Suppressor macrophage (primary cell): ENCODE measurements around the gene HOXB3.
"Not testable (repeated sequence)": the region's sequence is repeated elsewhere in the genome, so short reads cannot be mapped to it uniquely, and the experiment has no call there.

ENCODE experiments used
- DNase-seq, 4 experiments: peaks; one replicate each; pipeline ENCODE4 v3.0.0-alpha.2; 2020 to 2022

HOXB3 gene

DNA sequence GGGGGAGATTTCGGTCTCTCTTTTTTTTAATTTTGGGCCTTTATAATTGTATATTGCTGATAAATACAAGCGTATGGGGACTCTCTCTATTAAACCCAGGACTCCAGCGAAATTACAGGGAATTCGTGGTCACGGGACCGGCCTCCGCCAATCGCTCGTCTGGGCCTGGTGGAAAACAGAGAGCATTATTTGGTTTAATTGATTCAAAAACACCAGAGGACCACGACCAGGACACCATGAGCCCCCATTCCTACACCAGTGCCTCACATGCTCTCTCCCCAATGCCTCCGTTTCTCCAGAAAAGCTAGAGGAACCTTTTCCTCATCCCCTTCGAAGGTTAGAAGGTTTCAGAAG lies 45.0 kb downstream of the HOXB3 start, which contains the start of gene HOXB2:
Gene HOXB2, minus strand, starts transcription at position 88 of the 354 bp plus-strand sequence. CDS start 198 bp downstream, outside the sequence.
- DNase-seq = no peak

DNA sequence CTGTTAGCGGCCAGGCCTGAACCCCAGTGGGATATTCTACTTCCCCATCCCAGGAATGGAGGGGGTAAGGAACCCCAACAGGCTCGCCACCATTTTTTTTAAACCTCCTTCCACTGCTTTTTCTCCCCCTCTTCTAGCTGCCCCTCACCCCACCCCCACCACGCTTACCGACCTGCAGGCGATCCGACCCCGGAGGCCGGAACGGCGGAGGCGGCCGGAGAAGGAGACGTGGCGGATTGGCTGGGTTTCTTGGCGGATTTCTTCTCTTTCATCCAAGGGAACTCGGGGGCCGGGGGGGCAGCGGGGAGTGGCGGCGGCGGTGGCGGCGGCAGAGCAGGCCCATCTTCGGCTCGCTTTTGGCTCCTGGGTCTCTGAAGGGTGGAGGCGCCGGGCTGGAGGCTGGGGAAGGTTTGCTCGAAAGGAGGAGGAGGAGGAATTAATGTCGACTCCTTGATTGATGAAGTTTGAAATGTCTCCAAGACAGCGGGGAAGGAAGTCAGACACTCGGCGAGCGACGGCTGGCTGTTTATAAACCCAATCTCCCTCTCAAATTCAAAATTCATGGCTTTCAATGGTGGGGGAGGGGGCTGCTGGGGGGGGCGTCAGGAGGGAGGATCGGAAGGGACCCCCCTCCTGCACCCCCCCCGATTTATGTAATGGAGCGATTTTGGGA lies 45.6 kb downstream of the HOXB3 start:
- peak in 2 of 4 experiments; percentile 15 to 27 for DNase-seq

DNA sequence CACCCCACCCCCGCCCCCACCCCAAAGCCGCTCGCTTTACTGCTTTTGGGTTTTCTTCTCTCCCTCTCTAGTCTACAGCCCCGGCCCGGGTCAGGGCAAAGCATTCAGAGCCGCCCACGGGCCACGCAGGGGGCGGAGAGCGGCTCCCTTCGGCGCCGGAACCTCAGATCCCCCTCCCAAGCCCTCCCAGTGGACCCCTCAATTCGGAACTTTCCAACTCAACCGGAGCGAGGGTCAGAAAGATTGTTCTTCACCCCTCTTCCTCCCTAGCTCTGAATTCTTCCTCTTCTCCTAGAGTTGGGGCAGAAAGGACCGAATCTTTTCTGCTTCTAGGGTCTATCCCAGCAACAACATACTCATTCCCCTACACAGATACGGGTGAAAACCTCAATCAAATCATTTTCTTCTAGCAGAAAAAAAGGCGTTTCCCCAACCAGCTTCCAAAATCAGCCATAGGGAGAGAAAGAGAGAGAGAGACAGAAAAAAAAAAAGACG lies 46.1 kb downstream of the HOXB3 start:
- DNase-seq = peak in 3 of 4 experiments; percentile 16 to 35 (median 25)

DNA sequence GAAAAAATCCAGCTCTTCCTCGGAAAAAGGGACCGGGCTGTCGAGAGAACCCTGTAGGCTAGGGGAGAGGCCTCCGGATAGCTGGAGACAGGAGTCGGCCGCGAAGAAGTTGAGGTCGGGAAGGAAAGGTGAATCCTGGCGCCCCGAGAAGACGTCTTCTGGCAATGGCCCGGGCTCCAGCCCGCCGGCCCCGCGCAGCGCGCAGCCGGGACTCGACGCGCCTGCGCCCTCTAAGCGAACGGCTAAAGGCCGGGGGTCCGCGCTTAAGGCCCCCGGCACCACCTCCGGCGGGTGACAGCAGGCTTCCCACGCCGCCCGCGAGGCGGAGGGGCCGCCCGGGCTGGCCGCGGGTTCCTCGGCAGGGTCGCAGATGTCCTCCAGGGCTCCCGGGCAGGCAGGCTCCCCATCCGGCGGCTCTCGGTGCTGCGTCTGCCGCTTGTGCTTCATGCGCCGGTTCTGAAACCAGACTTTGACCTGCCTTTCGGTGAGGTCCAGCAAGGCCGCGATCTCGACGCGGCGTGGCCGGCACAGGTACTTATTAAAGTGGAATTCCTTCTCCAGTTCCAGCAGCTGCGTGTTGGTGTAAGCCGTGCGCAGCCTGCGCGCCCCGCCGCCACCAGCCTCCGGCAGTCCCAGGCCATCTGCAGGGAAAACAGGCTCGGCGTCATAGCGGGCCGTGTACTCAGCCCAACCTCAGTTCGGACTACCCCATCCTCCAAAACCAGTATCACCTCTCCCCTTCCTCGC lies 46.8 kb downstream of the HOXB3 start:
- peak; percentile 31 to 61 (median 40) for DNase-seq

DNA sequence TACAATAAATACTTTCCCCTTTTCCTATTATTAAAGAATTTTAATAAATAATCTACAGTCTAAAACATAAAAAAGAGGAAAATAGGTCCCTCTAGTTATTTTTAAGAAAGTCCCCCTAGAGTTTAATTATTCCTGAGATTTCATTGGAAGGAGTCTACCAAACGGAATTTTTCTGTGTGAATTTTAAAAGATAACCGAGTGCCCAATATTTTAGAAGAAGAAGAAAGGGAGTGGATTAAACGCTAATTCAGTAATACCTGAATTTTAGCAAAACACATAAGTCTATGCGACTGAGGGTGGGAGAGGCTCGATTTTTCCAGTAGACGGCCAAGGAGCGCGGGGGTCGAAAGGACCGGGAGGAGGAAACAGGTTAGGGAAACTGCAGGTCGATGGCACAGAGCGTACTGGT lies 47.3 kb downstream of the HOXB3 start:
- no peak for DNase-seq

DNA sequence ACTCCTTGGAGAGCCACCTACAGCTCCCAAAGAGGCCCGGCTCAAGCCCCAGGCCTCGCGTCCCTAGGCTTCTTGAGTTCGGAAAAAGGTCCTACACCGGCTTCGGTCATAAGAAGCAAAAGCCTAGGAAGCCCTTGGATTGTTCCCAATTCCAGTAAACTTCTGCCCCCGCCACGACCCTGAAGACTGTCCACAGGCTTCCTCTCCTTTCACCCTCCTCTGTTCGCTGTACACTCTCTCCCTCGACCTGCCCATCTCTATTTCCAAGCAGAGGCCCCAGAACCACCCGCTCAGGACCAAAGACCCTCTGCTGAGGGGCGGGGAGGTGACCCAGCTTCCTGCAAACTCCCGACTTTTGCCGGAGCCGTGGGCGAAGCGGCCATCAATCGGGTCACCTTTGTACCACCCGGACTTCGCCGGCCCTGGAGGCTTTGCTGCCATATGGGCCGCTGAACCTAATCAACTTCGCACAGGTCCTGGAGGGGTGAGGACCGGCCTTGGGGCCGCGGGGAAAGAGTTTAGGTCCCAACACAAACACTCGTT lies 47.9 kb downstream of the HOXB3 start:
- DNase-seq = peak in 2 of 4 experiments; percentile 7 to 12

DNA sequence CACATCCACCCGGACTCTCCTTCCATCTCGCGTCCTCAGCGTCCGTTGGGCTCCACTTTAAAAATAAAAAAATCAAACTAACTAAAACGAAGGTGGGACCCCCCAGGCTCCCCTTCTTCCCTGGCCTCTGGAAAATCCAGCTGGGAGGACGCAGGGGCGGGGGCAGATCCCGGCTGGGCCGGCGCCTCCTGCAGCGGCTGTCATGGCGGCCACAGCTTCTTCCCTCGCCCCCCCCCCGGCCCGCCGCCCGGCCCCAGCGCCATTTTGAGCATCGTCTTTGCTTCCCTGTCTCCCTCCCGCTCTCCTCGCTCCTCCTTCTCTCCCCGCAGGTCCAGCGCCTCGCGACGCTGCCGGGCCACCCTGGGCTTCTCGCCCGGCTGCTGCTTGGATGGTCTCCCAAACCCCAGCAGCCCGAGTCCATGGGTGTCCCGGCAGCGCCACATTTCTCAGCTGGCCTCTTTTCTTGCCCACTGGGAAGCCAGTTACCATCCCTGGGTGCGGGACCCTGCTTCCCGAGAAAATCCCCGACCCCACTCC lies 48.4 kb downstream of the HOXB3 start:
- DNase-seq = peak in 2 of 4 experiments; percentile 13 to 33

DNA sequence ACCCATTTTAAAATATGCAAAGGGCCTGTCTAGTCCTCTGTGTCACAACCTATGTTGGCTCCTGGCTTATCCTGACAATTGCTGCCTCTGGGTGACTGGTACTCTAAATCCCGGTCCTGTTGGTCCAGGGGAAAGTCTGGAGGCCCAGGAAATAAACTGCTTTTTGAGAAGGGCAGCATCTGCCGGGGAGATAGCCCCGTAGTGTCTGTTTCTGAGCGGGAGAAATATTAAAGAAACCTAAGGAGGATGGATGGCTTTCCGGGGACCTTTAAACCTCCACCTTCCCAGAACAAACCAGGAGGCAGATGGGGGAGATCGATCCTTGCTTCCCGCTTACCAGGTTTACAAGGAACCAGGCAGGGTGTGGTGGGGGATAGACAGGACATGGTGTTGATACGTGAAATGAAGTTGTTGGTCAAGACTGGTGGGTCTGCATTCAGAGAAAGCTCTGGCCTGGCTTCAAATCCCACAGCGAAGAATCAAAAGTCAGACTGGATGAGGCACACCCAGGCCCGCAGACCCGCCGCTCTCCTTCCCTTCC lies 48.9 kb downstream of the HOXB3 start:
- no peak for DNase-seq

DNA sequence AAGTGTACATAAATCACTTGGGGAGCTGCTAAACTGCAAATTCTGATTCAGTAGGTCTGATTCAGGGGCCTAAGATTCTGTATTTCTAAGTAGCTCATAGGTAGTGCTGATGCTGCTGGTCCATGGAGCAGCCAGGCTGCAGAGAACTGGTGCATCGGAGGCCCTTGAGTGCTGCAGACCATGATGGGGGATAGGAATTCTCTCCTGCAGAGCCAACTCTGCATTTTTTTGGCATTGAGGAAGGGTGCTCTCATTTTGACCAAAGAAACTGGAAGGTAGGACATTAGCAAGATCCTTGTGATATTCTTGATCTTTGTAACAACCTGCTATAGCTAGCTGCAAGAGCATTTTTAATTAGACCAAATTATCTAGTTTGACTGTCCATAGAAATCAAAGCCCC lies 49.8 kb downstream of the HOXB3 start:
- no peak for DNase-seq

DNA sequence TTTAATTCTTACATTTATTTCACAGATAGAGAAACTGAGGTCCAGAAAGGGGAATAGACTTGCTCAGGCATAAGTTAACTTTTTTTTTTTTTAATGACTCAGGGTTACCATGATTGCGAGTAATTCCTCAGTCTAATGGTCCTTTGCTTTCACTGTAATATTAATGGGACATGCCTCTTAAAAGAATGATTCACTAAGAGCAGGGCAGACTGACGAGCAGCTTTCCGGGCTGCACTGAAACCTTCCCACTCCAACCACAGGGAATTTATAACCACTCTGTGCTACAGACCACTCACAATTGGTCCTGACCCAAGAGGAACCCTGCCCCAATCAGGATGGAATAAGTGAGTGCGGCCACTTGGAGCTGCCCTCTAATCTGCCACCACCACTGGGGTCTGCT lies 50.9 kb downstream of the HOXB3 start:
- DNase-seq = no peak

DNA sequence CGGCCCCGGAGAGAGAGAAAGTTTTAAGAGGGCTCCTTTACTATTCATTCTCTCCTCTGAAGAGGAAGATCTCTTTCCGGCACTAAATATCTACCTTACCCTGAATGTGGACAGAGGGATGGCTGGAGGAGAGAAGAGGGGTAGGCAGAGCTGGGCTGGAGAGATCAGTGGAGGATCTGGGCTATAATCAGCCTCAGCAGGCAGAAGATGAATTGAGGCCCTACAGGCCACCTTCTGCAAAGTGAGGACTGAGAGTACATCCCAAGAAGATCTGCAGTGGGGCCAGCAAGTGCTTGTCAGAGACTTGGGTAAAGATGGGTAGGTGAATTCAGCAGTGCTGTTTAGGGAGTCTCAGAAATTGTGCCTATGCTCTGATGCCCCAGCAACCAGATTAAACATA lies 52.7 kb downstream of the HOXB3 start:
- no peak for DNase-seq

DNA sequence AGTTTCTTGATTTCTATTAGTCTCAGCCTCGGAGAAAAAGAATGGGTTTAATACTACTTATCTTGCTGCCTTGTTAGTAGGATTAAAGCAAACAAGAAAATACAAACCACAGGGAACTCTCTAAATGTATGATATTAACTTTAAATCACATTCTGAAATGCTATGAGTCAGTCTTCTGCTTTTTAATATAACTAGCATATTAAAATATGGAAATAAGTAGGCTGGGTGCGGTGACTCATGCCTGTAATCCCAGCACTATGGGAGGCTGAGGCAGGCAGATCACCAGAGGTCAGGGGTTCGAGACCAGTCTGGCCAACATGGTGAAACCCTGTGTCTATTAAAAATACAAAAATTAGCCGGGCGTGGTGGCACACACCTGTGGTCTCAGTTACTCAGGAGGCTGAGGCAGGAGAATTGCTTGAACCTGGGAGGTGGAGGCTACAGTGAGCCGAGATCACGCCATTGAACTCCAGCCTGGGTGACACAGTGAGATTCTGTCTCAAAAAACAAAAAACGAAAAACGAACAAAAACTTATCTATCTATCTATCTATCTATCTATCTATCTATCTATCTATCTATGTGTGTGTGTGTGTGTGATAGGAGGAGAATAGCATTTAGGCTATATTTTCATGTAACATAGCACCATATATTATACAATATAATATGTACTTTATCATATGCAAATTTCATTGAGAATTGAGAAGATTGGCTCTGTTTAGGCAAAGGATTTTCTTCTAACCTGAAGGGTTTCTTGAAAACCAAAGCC lies 54.1 kb downstream of the HOXB3 start:
- not testable (repeated sequence) for DNase-seq

DNA sequence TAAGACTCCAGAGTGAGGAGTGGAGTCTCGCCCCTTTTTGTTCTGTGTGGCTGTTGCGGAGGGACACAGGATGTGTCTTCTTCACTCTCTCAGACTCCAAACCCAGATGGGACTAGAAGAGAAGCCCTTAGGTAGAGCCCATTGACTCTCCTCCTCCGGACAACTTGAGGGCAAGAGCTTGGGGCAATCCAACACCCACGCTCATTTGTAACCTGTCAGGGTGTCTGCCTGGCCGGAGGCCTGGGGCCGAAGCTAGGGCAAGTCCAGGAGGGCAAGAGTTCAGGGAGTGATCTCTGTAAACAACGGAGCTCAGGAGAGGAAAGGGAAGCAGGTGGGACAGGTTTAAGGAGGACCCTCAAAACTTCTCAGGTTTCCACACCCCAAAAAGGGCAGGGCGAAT lies 57.8 kb downstream of the HOXB3 start:
- DNase-seq = no peak

DNA sequence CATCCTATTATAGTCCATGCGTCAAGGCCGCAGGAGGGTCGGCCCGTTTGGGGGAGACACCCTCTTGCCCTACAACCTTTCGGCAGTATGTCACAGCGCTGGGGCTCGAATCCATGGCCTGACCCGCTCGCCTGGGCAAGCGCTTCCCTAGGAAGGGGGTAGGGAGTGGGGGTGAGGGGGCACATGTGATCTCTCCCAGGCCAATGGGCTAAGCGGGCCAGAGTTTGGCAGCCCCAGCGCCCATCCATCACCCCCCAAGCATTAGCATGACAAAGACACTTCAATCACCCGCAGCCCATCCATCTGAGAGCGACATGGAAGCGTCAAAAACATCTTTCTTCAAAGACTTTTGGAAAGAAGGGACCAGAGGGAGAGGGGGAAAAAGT lies 59.2 kb downstream of the HOXB3 start, which contains the start of gene HOXB1:
Gene HOXB1, minus strand, starts transcription at position 125 of the 386 bp plus-strand sequence. Its CDS starts 107 bp downstream, at position 18.
- DNase-seq = no peak

DNA sequence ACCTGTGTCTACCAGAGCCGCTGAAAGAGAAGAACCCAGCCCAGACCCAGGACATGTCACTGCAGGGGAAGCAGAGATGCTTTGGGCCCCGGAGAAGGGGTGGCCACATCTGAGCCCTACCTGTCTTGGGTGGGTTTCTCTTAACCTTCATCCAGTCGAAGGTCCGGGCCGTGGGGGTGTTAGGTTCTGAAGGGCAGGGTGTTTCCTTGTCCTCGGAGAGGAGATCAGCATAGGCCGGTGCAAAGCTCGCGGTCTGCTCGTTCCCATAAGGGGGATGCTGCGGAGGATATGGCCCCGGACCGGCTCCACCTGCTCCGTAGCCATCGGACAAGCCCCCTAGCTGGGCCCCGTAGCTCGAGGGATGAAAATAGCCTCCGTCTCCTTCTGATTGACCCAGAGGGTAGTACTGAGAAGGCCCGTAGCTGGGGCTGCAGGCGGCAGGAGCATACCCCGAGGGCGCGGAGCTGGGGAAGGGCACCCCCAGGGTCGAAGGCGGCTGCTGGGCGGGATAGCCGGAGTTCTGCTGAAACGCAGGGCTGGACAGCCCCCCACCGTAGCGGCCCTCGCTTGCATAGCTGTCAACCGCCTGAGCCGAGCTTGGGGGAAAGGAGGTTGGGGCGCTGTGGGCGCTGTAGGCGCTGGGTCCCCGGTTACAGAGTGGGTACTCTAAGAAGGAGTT lies 59.7 kb downstream of the HOXB3 start:
- no peak for DNase-seq

DNA sequence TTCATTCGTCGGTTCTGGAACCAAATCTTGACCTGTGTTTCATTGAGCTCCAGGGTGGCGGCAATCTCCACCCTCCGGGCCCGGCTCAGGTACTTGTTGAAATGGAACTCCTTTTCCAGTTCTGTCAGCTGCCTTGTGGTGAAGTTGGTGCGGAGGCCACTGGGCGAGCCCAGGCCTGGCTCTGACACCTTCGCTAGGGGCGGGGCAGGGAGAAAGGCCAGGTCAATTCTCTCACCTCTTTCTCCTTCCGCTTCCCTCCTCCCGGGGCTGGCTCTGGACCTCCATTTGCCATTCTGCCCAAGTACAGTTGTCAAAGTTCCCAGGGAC lies 60.4 kb downstream of the HOXB3 start:
- DNase-seq = no peak

DNA sequence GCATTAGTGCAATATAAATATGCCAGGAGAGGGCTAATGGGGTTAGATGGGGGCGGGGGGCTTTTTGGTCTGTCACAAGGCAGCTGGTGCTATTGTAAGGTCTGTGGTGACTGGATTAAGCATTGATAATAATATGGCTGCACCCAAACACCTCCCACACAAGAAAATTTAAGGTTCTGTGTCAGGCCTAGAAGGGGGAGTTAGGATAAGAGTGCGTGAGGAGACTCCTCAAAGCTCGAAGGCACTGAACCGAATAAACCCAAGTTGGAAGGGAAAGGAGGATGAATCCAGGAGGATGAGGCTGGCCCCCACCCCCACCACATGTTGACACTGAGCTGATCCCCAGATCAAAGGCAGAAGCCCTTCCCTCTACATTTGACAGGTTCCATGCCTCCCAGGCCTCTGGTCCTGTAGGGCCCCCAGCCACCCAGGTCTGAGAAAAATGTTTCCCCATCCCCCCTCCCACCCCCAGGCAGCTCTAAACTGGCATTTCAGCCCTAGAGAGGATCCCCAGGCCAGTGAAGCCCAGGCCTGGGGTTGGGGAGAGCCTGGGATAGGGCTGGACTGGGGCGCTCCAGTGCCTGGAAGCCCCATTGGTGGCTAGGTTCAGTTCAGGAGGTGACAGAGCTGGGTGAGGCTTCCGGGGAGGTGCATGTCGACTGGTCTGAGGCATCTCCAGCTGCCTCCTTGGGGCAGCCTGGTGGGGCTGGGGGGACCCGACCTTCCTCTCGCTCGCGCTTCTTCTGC lies 60.9 kb downstream of the HOXB3 start:
- no peak for DNase-seq

DNA sequence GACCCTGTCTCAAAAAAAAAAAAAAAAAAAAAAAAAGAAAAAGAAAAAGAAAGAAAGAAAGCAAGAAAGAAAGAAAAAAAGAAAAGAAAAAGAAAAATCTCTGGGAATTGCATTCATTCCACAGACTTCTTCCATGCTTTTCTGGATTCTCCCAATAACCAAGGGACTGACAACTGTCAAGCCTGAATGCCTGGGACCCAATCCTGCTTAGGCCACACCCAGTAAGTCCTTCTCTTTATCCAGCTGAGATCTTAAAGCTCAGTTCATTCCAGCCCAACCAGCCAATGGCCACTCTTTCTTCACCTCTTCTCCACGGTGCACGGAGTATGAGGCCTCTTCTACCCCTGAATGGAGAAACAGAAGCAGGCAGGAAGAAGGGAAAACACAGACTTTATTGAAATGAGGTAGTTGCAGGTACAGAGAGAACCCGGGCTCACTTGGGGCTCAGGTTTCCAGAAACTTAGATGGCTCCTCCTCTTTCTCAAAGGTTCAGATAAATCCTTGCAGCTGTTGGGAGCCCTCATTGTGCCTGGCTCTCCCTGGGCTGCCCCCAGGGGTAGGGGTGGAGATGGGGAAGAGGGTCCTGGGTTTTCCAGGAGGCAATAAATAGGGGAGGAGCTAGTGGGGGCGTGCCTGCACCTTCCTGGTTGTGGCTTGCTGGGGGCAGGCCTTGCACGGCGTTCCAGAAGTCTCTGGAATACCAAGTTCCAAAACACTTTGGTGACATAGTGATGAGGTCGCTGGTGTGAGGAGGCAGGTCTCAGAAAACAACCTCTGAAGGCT lies 61.7 kb downstream of the HOXB3 start:
- DNase-seq = no peak

DNA sequence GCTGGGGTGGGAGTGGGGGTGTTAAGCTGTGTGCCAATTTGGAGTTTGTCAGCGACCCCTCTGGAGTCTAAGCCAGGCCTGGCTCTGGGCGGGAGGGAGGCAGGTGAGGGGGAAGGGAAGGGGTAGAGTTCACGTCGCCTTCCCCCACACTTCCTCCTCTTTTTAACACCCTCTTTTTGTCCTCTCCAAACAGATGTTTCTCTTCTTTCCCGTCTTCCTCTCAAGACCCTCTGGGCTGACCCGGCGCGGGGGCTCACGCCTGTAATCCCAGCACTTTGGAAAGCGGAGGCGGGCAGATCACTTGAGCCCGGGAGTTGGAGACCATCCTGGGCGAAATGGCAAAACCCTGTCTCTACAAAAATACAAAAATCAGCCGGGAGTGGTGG lies 62.5 kb downstream of the HOXB3 start:
- DNase-seq = no peak
